ENCODE results near the gene CARNS1. TPM values are rescaled to one million over a fixed set of nuclear protein-coding genes. Genes with fewer than 3 reads are reported as not detected.

CARNS1 gene
- total RNA-seq, 1 experiment from 2014 or later = 1.1 TPM

DNA sequence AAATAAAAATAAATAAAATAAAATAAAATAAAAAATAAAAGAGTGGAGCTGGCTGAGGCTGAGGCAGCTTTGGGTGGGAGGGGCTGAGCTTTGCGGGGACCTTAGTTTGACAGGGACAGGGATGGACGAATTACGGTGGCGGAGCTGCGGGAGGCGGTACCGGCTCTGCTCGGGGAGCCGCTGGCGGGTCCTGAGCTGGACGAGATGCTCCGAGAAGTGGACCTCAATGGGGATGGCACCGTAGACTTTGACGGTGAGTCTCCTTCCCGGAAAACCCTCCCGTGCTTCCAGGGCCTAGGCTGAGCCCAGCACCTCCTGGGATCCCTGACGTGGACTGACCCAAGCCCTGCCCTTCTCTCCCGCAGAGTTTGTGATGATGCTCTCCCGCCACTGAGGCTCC lies 42.8 kb downstream of the CARNS1 start:
- whole genome bisulfite sequencing (ENCODE audit: extremely low coverage, insufficient read length, low lambda C conversion rate) = no CpG with 5 or more reads among the region's 19 CpGs
- no peaks in the 10 kb centered on the region for H3K9me3 ChIP-seq (ENCODE audit: control insufficient read depth, low read depth, low read length)
- no peak overlapping the region for H3K4me3 Mint-ChIP-seq
- H2AK5ac ChIP-seq (ENCODE audit: insufficient read length, low read length) = no peak overlapping the region
- no peak overlapping the region for H4K5ac ChIP-seq (ENCODE audit: insufficient read length, low read depth, low read length)
- no peaks in the 10 kb centered on the region for H3K36me3 Mint-ChIP-seq (ENCODE audit: insufficient read depth in 1 of 3, low read depth in 3 of 3)
- H3K27me3 Mint-ChIP-seq (ENCODE audit: low read depth) = peaks cover 14% of the 10 kb centered on the region
- no peak overlapping the region for H3T11ph ChIP-seq (ENCODE audit: low read length)
- no peaks in the 10 kb centered on the region for H3K79me1 ChIP-seq (ENCODE audit: insufficient read depth, low read depth, low read length, poor library complexity, severe bottlenecking)
- no peak overlapping the region for H3K23ac ChIP-seq (ENCODE audit: insufficient read length, low read depth, low read length)
- H3K27ac Mint-ChIP-seq = no peak overlapping the region
- H3K27ac ChIP-seq (ENCODE audit: insufficient read length, low read depth, low read length) = no peak overlapping the region
- no peaks in the 10 kb centered on the region for H3K4me1 Mint-ChIP-seq
- H3K9me3 Mint-ChIP-seq = no peaks in the 10 kb centered on the region; a peak in 1 of 5 replicates
- H3K79me2 ChIP-seq (ENCODE audit: insufficient read depth, low read length) = no peaks in the 10 kb centered on the region
- H3K18ac ChIP-seq (ENCODE audit: insufficient read length, low read depth, low read length) = no peak overlapping the region
- H3K56ac ChIP-seq (ENCODE audit: insufficient read length, low read depth, low read length) = no peak overlapping the region
- DNase-seq = no peak
- no peak overlapping the region for H4K91ac ChIP-seq (ENCODE audit: insufficient read length, low read depth, low read length)
- no peak overlapping the region for H3K9ac ChIP-seq (ENCODE audit: extremely low read depth, insufficient read length, low read length)
- no peaks in the 10 kb centered on the region for H3K27me3 ChIP-seq (ENCODE audit: insufficient read depth, low read length)
- H2BK20ac ChIP-seq (ENCODE audit: low read depth, low read length, poor library complexity, severe bottlenecking) = no peak overlapping the region
- no peak overlapping the region for H4K8ac ChIP-seq (replicated peaks; ENCODE audit: insufficient read length, low read depth, low read length)
- H3K14ac ChIP-seq (ENCODE audit: insufficient read depth, low read length) = no peak overlapping the region
- no peak overlapping the region for H2BK5ac ChIP-seq (ENCODE audit: insufficient read length, low read length)
- no peak overlapping the region for H2BK15ac ChIP-seq (ENCODE audit: low read depth, low read length)
- no peaks in the 10 kb centered on the region for H3K4me1 ChIP-seq (ENCODE audit: insufficient read depth, low read length)
- H3K4me2 ChIP-seq (ENCODE audit: insufficient read depth, insufficient read length, low read length) = no peak overlapping the region
- H3K23me2 ChIP-seq (ENCODE audit: insufficient read length, low read depth, low read length, poor library complexity, severe bottlenecking) = peaks cover 5% of the 10 kb centered on the region
- H2AFZ ChIP-seq (ENCODE audit: low read length) = no peak overlapping the region
- H2BK12ac ChIP-seq (ENCODE audit: insufficient read length, low read depth, low read length) = no peak overlapping the region
- TF ChIP-seq, protein P1, sequence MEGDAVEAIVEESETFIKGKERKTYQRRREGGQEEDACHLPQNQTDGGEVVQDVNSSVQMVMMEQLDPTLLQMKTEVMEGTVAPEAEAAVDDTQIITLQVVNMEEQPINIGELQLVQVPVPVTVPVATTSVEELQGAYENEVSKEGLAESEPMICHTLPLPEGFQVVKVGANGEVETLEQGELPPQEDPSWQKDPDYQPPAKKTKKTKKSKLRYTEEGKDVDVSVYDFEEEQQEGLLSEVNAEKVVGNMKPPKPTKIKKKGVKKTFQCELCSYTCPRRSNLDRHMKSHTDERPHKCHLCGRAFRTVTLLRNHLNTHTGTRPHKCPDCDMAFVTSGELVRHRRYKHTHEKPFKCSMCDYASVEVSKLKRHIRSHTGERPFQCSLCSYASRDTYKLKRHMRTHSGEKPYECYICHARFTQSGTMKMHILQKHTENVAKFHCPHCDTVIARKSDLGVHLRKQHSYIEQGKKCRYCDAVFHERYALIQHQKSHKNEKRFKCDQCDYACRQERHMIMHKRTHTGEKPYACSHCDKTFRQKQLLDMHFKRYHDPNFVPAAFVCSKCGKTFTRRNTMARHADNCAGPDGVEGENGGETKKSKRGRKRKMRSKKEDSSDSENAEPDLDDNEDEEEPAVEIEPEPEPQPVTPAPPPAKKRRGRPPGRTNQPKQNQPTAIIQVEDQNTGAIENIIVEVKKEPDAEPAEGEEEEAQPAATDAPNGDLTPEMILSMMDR (conservative IDR thresholded peaks at IDR 0.05) = no peak
- no peaks in the 10 kb centered on the region for H4K20me1 ChIP-seq (ENCODE audit: control insufficient read depth, insufficient read depth, insufficient read length)
- H2BK120ac ChIP-seq (ENCODE audit: low read depth, low read length, poor library complexity, severe bottlenecking) = no peak overlapping the region
- H3K4ac ChIP-seq (ENCODE audit: low read depth, low read length) = no peak overlapping the region
